OCI-LY7 (cell line): ENCODE data around the gene NECAB2.

ENCODE experiments used
- CTCF ChIP-seq: fragments of 200-600 bp; sonication (generic); conservative IDR thresholded peaks from 2 replicates; pipeline ENCODE4 v1.5.1; 2014; ENCODE audit warnings: mild to moderate bottlenecking, antibody characterized with exemption, low read length, moderate library complexity, mixed read lengths
- EZH2phosphoT487 ChIP-seq: fragments of 200-600 bp; sonication (generic); IDR thresholded peaks from 2 replicates; pipeline ENCODE4 v1.6.1; 2018; ENCODE audit warnings: low read depth, borderline replicate concordance, mild to moderate bottlenecking, mixed run types, antibody characterized with exemption, low read length, moderate library complexity, mixed read lengths

- no peak for TF ChIP-seq CTCF
- no peak for TF ChIP-seq EZH2phosphoT487
Observed at GRCh38 chr16:83968891-83969649, 1.0 kb downstream of the NECAB2 start.
